Measurements from ENCODE around the gene CBL. TPM values are rescaled to one million over a fixed set of nuclear protein-coding genes. Genes with fewer than 3 reads are reported as not detected.

CBL gene
- total RNA-seq, 2 experiments from 2014 or later, result 45.0 to 47.0 TPM

DNA sequence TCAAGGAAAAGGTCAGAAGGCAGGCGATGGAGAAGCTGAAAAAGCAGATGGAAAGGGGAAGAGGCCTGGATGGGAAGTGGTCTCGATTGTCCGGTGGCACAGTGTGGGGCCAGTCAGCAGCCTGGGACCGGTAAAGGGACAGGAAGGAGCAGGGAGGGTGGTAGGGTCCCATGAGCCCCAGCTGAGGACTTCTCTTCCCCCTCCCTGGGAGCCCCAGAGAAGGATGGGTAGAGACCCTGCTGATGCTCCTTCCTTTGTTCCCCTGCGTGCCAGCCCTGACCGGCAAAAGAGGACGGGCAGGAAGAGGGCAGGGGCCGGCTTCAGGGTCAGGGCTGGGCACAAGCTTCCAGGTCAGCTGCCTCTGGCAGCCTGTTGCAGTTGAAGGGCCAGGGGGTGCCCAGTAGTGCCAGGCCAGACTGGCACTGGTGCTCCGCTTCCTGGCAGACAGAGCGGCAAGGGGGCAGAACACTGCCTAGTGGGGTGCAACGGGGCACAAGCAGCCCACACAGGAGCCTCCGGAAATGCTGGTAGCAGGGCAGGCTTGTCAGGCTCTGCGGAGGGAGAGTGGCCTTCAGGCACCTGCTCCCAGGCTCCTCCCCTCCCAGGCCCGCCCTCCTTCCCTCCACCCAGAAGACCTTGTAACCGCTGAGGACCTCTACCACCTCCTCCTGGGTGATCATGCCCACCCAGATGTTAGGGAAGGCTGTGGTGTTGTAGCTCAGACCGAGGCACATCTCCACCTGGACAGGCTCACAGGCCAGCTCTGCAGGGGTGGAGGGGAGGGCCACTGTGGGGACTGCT lies 135.3 kb downstream of the CBL start:
- Mint-ChIP-seq H3K4me3 (no peak overlapping the region), H3K4me1 (peaks cover 32% of the 10 kb centered on the region), H3K9me3 (no peaks in the 10 kb centered on the region), H3K27me3 (peaks cover 37% of the 10 kb centered on the region), H3K27ac (no peak overlapping the region), H3K36me3 (ENCODE audit: low read depth) (peaks cover 10% of the 10 kb centered on the region)
- no peak for DNase-seq
- ChIA-PET POLR2A (interaction anchor here (1.1 kb wide), 1 partner anchor 322 kb away, joined by 3 read pairs; no protein-coding TSS in a partner anchor), CTCF (interaction anchor here (0.6 to 6.7 kb wide), 6 partner anchors 8 to 232 kb away, joined by 3 to 136 read pairs (median 4); no protein-coding TSS in a partner anchor)

DNA sequence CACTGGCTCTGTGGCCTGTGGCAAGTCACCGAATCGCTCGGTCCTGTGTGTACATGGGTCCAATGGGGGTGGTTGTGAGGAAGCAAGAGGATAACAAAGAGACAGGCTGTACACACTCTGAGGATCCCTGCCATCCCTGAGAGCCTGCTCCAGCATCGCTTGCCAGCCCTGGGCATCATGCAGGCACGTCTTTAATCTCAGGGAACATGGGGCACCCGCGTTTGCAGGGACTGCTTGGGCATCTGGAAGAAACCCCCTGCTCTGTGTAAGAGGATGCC lies 135.8 kb downstream of the CBL start:
- DNase-seq, result no peak
- Mint-ChIP-seq H3K4me1 (peaks cover 27% of the 10 kb centered on the region), H3K9me3 (no peaks in the 10 kb centered on the region), H3K4me3 (no peak overlapping the region), H3K27me3 (peaks cover 37% of the 10 kb centered on the region), H3K27ac (no peak overlapping the region), H3K36me3 (ENCODE audit: low read depth) (peaks cover 7% of the 10 kb centered on the region)
- ChIA-PET POLR2A (no interaction called here), CTCF (interaction anchor here (1.3 to 6.7 kb wide), 3 partner anchors 8 to 18 kb away, joined by 3 to 136 read pairs (median 10); no protein-coding TSS in a partner anchor)

GRCh38 chr11:119342362-119343130 lies 136.4 kb downstream of the CBL start:
- no peak for DNase-seq
- Mint-ChIP-seq H3K27ac (no peak overlapping the region), H3K4me3 (no peak overlapping the region), H3K27me3 (peaks cover 40% of the 10 kb centered on the region), H3K9me3 (no peaks in the 10 kb centered on the region), H3K4me1 (peaks cover 21% of the 10 kb centered on the region), H3K36me3 (ENCODE audit: low read depth) (peaks cover 5% of the 10 kb centered on the region)
- POLR2A ChIA-PET, result no interaction called here
- CTCF ChIA-PET, result interaction anchor here (0.8 to 3.6 kb wide), 2 partner anchors 10 to 14 kb away, joined by 3 to 14 read pairs; no protein-coding TSS in a partner anchor

DNA sequence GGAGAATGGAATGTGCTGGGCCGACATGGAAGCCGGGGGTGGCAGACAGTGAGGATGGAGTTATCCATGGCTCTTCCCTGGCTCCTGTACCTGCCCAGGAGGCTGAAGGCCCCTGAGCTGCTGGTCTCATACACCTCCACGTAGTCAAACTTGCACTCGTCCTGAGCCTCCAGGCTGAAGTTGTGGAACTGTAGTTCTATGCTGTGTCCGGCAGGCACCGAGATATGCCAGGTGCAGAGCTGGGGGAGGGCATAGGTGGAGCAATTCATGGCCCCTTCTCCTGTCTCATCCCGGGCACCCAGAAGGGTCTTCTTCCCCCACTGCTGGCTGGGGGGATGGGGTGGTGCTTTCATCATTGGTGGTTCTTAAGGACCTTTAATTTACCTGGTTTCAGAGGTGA lies 137.6 kb downstream of the CBL start:
- CTCF ChIA-PET, result interaction anchor here (0.6 to 3.6 kb wide), 3 partner anchors 13 to 31 kb away, joined by 3 to 14 read pairs (median 3); no protein-coding TSS in a partner anchor
- Mint-ChIP-seq H3K9me3 (no peaks in the 10 kb centered on the region), H3K36me3 (ENCODE audit: low read depth) (peaks cover 2% of the 10 kb centered on the region), H3K27ac (no peak overlapping the region), H3K4me3 (no peak overlapping the region), H3K27me3 (peaks cover 36% of the 10 kb centered on the region), H3K4me1 (peaks cover 13% of the 10 kb centered on the region)
- no peak for DNase-seq
- POLR2A ChIA-PET, result no interaction called here

DNA sequence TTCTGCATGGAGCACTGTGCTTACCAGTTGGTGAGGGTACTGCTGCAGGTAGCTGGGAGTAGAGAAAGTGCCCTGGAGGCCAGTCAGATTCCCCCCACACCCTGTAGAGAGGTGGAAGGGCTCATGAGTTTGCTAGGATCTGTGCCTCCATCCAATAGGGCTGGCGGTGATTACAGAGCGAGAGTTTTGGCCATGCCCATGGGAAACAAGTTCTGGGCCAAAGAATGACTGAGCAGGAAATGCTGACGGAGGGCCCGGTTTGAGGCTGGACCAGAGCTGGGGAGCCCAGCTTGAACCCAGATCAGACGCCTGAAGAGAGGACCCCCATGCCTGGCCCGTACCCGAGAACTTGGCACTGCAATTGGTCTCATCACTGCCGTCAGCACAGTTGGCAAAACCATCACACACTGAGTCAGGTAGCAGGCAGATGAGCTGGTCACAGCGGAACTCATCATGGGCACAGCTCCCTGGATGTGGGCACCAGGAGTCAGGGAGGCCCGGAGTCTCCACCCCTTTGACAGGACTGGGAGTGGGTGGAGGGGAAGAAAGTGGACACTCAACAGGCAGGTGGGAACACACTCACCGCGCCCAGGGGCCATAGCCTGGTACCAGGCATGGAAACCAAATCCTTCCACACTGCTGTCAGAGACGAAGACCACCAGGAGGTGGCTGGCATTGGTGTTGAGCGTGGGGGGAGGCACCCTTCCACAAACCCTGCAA lies 138.3 kb downstream of the CBL start:
- ChIA-PET CTCF (interaction anchor here (0.6 to 3.6 kb wide), 5 partner anchors 12 to 65 kb away, joined by 3 to 14 read pairs (median 4); no protein-coding TSS in a partner anchor), POLR2A (no interaction called here)
- H3K36me3 Mint-ChIP-seq (ENCODE audit: low read depth), result no peaks in the 10 kb centered on the region
- no peak for DNase-seq
- peaks cover 7% of the 10 kb centered on the region for H3K4me1 Mint-ChIP-seq
- no peak overlapping the region for H3K4me3 Mint-ChIP-seq
- no peak overlapping the region for H3K27ac Mint-ChIP-seq
- H3K27me3 Mint-ChIP-seq, result peaks cover 29% of the 10 kb centered on the region
- H3K9me3 Mint-ChIP-seq, result no peaks in the 10 kb centered on the region

DNA sequence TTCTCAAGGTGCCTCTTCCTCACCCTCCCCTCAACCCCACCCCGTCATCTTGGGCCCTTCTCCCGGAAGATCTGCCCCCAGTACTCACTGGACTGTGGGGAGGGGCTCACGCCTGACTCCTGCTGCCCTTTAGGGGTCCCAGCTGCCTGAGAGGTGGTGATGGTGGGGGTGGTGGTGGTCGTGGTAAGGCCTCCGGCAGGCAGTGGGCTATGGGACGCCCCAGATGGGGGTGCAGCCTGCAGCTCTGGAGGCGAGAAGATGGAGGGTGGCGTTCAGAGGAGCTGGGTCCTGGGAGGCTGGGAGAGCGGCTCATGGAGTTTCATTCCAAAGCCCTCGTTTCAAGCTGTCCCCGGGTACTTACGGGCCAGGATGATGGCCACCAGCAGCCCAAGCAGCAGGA lies 139.5 kb downstream of the CBL start:
- Mint-ChIP-seq H3K27me3 (peaks cover 28% of the 10 kb centered on the region), H3K9me3 (no peaks in the 10 kb centered on the region), H3K36me3 (ENCODE audit: low read depth) (no peaks in the 10 kb centered on the region), H3K4me1 (peaks cover 12% of the 10 kb centered on the region), H3K4me3 (no peak overlapping the region), H3K27ac (no peak overlapping the region)
- ChIA-PET CTCF (interaction anchor here (3.6 kb wide), 1 partner anchor 11 kb away, joined by 14 read pairs; no protein-coding TSS in a partner anchor), POLR2A (no interaction called here)
- DNase-seq, result no peak

- no peak for DNase-seq
- ChIA-PET POLR2A (no interaction called here), CTCF (no interaction called here)
- Mint-ChIP-seq H3K36me3 (ENCODE audit: low read depth) (no peaks in the 10 kb centered on the region), H3K4me3 (no peak within 1 kb of the TSS), H3K4me1 (peaks cover 6% of the 10 kb centered on the region), H3K9me3 (no peaks in the 10 kb centered on the region), H3K27me3 (peaks cover 26% of the 10 kb centered on the region), H3K27ac (no peak within 1 kb of the TSS)
Observed at GRCh38 chr11:119346605-119347004, 140.5 kb downstream of the CBL start, which contains the start of gene MFRP. TSS of gene MFRP (minus strand) at chr11:119346705. CDS start at chr11:119346513, 192 bp downstream.

- H3K4me3 Mint-ChIP-seq, result no peak overlapping the region
- no peaks in the 10 kb centered on the region for H3K9me3 Mint-ChIP-seq
- H3K4me1 Mint-ChIP-seq, result peaks cover 6% of the 10 kb centered on the region
- ChIA-PET POLR2A (no interaction called here), CTCF (interaction anchor here (1.4 to 2.1 kb wide), 3 partner anchors 9 to 127 kb away, joined by 4 to 16 read pairs (median 10); no protein-coding TSS in a partner anchor)
- no peak for DNase-seq
- peaks cover 26% of the 10 kb centered on the region for H3K27me3 Mint-ChIP-seq
- no peaks in the 10 kb centered on the region for H3K36me3 Mint-ChIP-seq (ENCODE audit: low read depth)
- H3K27ac Mint-ChIP-seq, result no peak overlapping the region
Observed at GRCh38 chr11:119347242-119347641, 141.1 kb downstream of the CBL start.

DNA sequence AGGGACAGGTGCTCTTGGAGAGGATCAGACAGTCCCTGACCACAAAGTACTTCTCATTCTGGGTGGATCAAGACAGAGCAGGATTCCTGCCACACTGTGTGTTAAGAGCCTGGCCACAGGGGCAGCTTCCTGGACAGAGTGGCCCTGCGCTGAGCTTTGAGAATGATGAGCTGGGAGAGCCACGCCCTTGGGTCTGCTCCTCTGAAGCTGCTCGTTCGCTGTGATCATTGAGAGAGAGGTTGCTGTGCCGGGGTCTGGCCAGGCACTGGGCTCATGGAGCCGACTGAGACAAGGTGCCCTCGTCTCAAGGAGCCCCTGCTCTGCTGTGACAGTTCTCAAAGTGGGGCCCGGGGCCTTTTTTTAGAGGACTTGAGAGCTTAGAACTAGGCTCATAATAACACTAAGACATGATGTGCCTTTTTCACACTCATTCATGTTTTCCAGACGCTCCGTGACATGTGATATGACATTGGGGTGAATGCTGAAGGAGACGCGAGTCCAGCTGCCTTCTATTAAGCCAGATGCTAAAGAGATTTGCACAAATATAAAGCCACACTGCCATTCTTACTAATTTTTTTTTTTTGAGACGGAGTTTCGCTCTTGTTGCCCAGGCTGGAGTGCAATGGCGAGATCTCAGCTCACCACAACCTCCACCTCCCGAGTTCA lies 141.9 kb downstream of the CBL start:
- no peak for DNase-seq
- no peaks in the 10 kb centered on the region for H3K9me3 Mint-ChIP-seq
- no peak overlapping the region for H3K4me3 Mint-ChIP-seq
- ChIA-PET CTCF (interaction anchor here (1.4 to 2.1 kb wide), 3 partner anchors 8 to 127 kb away, joined by 4 to 16 read pairs (median 10); no protein-coding TSS in a partner anchor), POLR2A (no interaction called here)
- peaks cover 25% of the 10 kb centered on the region for H3K27me3 Mint-ChIP-seq
- H3K27ac Mint-ChIP-seq, result no peak overlapping the region
- no peaks in the 10 kb centered on the region for H3K36me3 Mint-ChIP-seq (ENCODE audit: low read depth)
- H3K4me1 Mint-ChIP-seq, result peaks cover 6% of the 10 kb centered on the region

DNA sequence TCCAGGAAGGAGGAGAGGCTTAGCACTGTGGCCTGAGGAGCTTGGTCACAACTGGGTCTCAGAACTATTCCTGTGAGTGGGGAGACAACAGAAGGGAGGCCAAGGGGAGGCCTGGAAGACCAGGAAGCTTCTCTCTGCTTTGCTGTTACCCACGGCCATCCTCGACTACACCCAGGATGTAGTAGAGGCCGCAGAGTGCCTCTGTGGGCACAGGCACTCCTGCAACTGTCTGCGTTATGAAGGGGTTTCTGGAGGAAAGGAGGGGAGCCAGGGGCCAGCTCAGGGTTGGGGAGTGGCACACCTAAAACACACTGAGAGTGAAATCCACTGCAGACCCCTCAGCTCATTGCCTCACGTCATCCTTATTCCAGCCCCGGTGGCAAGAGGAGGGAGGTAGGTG lies 144.2 kb downstream of the CBL start:
- Mint-ChIP-seq H3K9me3 (no peaks in the 10 kb centered on the region), H3K27me3 (peaks cover 31% of the 10 kb centered on the region), H3K36me3 (ENCODE audit: low read depth) (no peaks in the 10 kb centered on the region), H3K27ac (peak overlapping the region; percentile 74), H3K4me1 (peaks cover 6% of the 10 kb centered on the region), H3K4me3 (no peak overlapping the region)
- POLR2A ChIA-PET, result interaction anchor here (1.1 kb wide), 1 partner anchor 12 kb away, joined by 3 read pairs; no protein-coding TSS in a partner anchor
- CTCF ChIA-PET, result interaction anchor here (0.6 to 2.6 kb wide), 3 partner anchors 9 to 22 kb away, joined by 3 to 15 read pairs (median 4); partner anchors contain the start of gene C1QTNF5
- DNase-seq, result no peak

DNA sequence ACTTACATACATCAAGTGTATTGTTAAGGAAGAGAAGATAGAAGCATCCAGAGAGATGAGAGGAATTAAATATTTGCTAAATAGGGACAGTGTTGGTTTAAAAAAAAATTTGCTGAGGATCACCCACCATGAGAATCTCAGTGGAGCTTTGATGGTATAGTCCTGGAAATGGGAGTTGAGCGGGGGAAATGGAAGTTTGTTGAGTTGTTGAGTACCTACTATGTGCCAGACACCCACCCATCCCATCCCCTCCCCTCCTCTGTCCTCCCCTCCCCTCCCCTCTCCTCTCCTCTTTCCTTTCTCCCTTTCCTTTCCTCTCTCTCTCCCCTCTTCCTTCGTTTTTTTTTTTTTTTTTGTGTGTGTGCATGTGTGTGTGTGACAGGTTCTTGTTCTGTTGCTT lies 145.1 kb downstream of the CBL start:
- CTCF ChIA-PET, result interaction anchor here (2.6 kb wide), 1 partner anchor 13 kb away, joined by 15 read pairs; no protein-coding TSS in a partner anchor
- Mint-ChIP-seq H3K4me3 (no peak overlapping the region), H3K9me3 (no peaks in the 10 kb centered on the region), H3K27ac (no peak overlapping the region), H3K27me3 (peaks cover 39% of the 10 kb centered on the region), H3K4me1 (peaks cover 9% of the 10 kb centered on the region), H3K36me3 (ENCODE audit: low read depth) (no peaks in the 10 kb centered on the region)
- POLR2A ChIA-PET, result no interaction called here
- DNase-seq, result no peak

DNA sequence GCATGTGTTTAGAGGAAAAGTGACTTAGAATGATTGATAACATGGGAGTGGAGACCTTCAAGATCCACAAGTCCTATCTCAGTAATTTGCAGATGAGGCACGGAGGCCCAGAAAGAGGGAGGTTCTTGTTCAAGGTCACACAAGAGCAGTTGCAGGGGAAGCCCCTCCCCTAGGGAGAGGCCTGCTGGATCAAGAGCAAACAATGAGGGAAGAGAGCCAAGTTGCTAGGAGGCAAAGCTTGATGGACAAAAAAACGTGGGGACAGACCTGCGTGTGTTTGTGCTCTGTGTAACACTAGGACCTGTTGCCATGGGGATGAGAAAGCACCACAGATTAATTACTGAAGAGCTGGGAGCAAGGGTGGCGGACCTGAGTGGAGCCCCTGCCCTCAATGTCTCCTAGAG lies 146.7 kb downstream of the CBL start:
- Mint-ChIP-seq H3K27ac (no peak overlapping the region), H3K4me1 (peaks cover 13% of the 10 kb centered on the region), H3K9me3 (no peaks in the 10 kb centered on the region), H3K27me3 (peaks cover 41% of the 10 kb centered on the region), H3K4me3 (no peak overlapping the region), H3K36me3 (ENCODE audit: low read depth) (no peaks in the 10 kb centered on the region)
- ChIA-PET POLR2A (no interaction called here), CTCF (interaction anchor here (0.9 to 1.1 kb wide), 3 partner anchors 14 to 122 kb away, joined by 3 to 5 read pairs (median 5); no protein-coding TSS in a partner anchor)
- no peak for DNase-seq

Measured in activated CD4-positive, alpha-beta memory T cell treated with anti-CD3 and anti-CD28 coated beads, Interleukin-2, amount 10 ng/mL, durations not matched to agents 7 days and 5 days (primary cell).